Stimulated activated CD8-positive, alpha-beta memory T cell treated with anti-CD3 and anti-CD28 coated beads, Interleukin-15, amount 100 ng/mL, for 4 hours (primary cell): Measurements from ENCODE around the gene MYO18B.

Source experiments
- DNase-seq, 2 donors: peaks; one replicate each; pipeline ENCODE4 v3.0.0-alpha.2; 2020; ENCODE audit warnings: low read depth in 2 of 2

The MYO18B gene

DNA sequence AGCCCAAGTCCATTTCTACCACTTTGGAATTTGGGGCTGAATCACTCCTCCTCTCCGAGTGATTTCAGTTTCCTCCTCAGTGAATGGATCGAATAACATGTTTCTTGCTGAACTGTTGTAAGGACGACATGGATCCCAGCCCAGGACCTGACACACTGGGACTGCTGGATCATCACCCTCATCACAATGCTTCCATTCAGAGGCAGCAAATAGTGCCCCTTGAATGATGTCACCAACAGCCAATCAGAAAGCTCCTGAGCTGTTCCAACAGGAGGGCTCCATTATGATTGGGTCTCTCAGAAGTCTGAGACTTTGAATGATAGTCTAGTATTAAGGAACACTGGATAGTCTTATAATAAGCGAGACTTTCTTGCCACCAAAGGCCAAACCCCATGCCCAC is 158.9 kb downstream of the MYO18B start:
- DNase-seq, result no peak

DNA sequence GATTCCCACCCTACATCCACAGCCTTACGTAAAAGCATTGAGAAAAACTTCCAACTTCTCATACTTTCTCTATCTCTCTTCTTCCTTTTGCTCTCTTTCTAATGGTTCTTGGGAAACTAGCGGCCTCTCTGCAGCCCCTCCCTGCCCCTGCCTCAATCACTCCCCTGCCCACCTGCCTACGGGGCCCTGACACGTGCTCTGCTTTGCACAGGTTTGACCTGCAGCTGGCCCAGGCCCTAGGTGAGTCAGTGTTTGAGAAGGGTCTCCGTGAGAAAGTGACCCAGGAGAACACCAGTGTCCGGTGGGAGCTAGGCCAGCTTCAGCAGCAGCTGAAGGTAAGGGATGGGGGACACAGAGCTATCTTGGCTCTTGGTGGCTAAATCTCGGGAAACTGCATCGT is 160.4 kb downstream of the MYO18B start:
- no peak for DNase-seq

DNA sequence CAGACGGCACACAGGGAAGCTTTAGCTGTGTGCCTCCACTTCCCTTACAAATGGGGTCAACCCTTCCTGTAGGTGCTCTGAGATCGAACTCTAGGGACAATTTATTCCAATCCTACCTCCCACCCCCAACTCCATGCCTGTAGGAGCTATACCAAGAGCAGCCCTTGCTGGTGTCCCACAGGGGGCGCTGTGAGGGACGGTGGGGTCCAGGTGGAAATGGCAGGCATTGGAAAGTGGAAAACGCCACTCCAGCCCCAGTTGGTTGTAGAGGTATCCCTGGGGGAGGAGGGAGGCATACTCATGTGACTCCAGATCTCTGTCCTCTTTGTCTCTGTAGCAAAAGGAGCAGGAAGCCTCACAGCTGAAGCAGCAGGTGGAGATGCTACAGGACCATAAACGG is 161.3 kb downstream of the MYO18B start:
- no peak for DNase-seq

DNA sequence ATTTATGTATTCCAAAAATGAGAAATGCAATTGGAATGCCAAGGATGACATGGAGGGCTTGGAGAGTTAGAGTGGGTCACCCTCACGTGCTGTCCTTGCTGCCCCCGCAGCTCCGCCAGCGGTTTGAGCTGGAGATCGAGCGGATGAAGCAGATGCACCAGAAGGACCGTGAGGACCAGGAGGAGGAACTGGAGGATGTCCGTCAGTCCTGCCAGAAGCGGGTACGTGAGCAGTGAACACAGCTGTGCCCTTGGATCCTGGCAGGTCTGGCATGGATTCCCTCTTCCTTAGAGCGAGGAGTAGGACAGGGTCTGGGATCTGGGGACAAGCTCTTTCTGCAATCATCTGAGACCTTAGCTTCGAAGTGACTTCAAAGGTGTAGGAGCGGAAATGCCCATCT is 166.2 kb downstream of the MYO18B start:
- no peak for DNase-seq

DNA sequence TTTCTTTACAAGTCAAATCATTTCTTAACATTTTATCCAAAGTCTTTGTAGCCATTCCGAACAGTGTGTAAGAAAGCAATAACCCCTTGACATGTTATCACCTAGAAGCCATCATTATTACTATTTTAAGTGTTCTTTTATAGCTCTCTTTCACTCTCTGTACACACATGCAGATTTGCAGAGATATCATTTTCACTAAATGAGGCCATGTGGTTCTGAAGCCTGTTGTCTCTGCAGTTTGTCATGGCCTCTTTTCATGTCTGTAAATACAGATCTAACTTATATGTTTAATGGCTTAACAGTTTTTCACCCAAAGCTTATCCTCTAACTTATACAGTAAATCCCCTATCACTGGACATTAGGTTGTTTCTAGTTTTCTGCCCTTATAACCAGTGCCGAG is 166.8 kb downstream of the MYO18B start:
- DNase-seq, result no peak

DNA sequence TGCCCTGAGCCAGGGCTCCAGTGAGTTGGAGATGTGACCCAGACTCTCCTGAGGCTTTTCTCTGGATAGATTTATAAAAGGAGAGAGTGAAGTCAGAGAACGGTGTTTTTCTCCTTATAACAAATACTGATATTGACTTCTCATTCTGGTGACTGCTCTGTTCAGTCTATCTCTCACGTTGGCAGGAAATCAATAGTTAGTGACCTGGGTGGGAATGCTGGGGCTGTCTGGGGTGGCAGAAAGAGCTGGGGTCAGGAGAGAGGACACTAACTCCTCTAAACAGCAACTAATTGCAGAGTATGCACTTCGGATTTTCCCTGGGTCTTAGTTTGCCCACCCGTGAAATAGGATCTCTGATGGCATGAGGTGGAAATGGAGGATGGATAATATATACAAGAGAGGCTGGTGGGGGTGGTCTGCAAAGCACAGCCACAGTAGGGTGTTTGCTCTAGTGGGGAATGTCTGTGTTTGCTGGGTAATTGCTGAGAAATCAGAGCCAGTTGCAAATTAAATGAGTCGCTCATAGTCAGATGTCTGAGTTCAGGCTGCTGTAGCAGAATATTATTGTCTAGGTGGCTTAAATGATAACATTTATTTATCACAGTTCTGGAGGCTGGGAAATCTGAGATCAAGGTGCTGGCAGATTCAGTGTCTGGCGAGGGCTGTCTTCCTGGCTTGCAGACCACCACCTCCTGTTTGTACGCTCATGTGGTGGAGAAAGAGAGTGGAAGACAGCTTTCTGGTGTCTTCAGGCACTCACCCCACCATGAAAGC is 167.8 kb downstream of the MYO18B start:
- no peak for DNase-seq

DNA sequence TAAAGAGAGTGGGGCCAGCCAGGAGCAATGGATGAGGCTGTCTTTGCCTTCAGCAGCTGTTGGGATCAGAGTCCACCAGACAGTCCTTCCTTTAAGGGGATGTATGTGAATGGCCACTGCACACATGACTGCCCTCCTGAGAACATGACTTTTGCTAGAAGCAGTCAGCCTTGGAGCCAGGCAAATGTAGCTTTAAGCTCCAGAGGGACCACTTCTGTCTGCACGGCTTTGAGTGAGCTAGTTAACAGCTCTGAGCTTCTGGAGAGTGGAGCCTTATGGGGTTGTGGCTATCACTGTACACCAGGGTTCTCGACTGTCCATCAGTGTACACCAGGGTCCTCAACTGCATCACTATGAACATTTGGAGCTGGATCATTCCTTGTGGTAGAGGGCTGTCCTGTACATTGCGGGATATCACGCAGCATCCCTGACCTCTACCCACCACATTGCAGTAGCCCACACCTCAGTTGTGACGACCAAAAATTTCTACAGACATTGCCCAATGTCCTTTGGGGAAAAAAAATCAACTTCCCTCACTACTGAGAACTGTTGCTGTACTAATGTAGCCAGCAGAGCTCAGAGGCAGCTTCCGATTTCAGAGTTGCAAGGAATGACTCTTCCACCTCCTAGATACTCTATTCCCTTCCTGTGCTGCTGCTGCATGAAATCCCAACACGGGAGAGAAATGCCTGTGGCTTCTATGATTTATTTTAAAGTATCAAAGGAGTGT is 169.4 kb downstream of the MYO18B start:
- no peak for DNase-seq

DNA sequence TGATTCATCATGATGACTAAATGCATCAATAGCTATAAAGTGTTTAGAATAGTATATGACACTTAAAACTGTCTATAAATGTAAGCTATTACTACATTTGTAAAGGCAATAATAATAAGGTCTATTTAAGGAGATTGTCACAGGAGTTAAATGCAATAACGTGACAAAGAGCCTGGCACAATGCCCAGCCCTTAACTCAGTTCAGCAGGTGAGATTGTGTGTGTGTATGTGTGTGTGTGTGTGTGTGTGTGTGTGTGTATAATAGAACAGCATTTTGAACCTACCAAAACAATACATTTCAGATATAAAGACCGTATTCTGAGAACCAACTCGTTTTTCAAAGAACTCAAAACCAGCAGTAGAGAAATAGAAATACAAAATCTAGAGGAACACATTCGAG is 177.5 kb downstream of the MYO18B start:
- no peak for DNase-seq

DNA sequence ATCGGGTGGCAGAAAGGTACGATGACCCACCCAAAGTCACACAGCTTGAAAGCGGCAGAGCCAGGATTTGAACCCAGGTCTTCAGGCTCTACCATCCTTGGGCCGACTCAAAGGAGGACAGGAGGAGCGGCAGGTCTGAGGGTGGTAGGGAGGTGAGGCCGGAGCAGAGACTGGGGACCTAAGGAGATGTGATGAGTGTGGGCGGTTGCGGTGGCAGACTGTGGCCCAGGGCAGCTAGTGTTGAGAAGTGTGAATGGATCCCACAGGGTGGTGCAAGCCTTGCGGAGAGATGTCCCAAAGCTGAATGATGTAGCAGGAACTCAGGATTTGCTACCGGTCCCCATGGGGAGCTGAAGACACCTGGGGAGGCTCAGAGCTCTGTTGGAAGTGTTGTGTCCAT is 180.2 kb downstream of the MYO18B start:
- no peak for DNase-seq

DNA sequence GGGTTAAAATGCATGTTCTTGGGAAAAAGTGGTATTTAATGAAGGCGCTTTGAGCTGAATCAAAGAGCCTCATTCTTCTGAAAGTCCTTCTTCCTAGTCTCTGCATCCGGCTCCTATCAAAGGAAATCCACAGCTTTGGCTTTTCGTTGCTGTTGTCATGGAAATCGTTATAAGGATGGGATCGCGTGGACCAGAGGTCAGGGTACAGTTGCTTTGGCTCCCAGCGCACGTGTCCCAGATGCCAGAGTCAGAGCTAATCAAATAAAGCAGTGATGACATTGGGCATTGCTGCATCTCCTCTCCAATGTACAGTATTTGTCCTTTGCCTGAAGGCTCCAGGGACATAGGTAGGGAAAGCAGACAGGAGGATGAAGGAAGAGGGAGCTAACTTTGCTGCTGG is 181.9 kb downstream of the MYO18B start:
- no peak for DNase-seq

DNA sequence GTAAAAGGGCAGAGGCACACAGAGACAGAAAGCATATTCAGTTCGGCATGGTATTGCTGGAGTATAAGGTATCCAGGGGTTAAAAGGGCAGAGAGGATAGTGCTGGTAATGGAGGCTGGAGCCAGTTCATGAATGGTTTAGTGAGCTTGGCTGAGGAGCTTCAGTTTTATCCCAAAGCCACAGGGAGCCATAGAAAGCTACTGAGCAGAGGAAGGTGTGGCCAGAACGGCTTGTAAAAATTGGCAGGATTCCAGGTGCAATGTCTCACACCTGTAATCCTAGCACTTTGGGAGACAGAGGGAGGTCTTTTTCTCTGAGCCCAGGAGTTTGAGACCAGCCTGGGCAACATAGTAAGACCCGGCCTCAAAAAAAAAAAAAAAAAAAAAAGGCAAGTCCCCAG is 186.1 kb downstream of the MYO18B start:
- no peak for DNase-seq

DNA sequence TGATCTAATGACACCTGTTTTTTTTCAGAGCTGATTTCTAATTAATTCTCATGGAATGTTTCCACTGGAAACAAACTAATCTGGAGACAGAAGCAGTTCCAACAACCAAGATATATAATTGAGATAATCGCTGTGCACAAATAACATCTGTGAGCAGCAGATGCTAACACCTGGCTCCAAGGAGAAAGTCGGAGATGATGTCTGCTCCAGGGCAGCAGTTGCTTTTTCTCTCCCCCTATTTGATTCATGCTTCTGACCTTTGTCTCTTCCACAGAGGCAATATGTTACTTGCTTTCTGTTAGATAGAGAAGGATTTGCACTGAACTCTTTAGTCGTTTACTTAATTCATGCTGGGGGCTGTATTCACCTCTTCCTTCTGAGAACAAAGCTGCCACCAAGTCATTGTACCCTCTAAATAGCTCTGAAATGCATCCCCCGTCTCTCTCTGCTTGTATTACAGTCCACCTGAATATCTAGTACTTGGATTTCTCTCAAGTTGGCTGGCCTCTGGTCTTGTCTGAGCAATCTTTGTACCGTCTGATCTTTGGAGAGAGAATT is 187.4 kb downstream of the MYO18B start:
- no peak for DNase-seq

DNA sequence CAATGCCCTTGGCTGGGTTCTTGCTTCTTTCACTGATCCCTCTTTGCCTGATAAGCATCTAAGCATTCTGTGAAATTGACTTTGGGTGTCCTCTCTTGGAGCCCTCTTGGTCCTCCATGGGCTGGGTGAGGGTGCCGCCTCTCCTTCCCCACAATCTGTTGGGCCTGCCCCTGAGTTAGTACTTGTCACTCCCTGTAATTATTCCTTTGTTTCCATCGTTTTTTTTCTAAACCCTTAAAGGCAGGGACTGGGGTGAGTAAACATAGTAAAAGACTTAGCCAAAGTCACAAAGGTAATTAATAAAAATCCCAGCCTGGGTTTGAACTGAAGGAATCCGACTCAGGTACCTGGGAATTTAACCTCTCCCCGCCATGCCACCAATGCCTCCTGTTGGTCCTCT is 188.1 kb downstream of the MYO18B start:
- DNase-seq, result no peak

DNA sequence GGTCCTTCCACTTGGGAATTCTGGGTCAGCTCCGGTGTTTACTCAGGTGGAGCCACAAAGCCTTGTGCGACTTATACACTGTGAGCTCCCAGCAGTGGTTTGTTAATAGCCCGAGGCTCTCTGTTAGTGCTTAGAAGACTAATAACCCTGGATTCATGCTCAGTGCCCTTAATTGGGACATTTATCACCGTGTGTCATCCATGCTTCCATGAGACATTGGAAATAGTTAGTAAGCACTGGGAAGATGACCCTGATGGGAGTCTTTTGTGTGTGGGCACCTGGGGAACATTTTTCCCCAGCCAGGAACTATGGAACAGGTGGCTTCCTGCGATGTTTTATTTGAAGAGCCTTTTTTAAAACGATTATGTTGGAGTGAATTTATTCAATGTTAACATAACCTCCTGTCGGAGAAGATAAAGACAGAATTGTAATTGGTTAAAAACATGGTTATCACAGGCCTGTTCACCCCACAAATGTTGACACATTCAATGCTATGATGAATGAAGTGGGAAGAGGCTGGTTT is 188.9 kb downstream of the MYO18B start:
- no peak for DNase-seq

DNA sequence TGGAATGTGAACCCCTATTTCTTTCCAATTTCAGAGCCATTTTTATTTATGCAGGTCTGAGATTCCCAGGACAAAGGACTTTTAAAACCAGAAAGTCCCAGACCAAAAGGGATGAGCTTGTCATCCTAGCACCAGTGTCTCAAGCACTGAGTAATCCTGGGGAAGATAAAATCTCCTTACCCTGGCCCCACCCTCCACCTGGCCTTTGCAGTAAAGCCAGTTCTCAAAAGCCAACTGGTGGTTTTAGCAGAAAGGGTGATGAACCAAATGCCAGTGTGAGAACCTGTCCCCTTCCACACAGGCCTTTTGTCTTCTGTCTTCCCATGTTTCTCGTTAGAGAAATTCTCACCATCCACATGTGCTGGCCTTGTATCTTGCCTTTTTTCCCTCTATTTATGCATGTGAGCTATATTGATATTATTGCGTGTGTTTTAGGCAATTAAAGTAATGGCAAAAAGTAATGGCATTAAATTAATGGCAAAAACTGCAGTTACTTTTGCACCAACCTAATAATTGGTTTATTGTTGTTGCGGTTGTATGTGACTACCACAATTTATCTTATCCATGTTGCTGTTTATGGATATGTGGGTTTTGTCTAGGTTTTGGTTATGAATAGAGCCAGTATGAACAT is 191.3 kb downstream of the MYO18B start:
- DNase-seq, result no peak

DNA sequence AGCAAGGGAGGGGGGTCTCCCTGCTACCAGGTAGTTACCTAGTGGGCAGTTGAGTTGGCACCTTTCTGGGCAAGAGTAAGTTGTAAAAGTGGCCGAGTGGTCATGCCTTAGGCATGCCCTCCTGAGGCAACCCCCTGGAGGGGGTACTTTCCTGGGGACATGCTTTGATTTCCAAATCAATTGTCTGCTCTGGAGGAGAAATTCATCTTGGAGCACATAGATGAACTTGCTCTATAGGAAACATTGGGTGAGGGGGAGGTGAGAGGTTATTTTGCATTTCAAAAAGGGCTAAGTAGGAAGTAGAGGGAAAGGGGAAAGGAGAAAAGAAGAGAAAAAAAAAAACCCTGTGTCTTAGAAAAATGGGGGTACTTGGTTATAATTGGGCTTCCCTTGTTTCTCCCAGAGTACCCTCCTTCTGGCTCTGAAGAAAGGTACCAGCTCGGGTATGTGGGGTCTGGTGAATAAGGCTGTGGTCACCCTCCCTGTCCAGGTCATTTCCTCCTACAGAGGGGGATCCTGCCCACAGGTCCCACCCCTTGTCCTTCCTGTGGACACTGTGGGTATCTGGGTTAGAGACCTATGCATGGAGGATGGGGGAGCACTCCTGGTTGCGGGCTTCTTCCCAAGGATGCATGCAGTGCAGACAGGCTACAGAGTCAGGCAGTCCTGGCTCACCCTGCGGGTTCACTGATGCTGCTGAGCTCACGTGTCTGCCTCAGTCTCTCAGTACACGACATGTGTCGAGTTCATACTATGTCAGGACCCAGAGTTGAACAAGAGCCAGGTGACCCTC is 193.5 kb downstream of the MYO18B start:
- no peak for DNase-seq

DNA sequence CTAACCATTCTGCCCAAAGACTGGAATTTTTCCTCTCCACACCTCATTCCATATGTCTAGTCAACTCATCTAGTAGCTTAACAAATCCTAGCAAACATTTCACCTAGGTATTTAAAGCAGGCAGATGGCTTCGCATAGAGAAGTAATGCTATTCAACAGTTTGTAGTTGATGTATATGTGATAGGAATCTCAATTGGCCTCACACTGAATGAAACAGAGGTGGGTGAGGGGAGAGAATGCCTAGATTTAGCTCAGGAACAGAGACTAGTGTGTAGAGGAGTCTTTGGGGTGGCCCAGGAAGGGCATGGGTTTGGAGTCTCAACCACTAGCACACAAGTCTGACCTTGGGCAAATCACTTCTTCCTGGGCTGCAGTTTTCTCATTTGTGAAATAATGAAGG is 196.2 kb downstream of the MYO18B start:
- DNase-seq, result no peak

DNA sequence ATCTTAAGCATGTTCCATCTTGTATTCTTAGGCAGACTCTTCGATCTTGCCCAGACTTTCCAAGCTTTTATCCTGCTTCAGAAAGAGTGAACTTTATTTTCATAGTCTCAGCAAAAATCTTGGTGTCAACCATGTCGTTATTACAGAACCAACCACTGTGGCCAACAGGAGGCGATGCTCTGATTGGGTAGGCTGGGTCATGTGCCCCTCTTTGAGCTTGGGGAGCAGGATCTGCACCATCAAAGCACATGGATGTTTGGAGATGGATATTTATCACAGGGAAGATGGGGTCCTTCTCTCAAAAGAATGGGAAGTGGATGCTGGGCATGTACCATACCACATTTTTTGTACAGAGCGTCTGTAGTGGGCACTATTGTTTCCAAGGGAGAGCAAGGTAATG is 197.4 kb downstream of the MYO18B start:
- DNase-seq, result no peak

DNA sequence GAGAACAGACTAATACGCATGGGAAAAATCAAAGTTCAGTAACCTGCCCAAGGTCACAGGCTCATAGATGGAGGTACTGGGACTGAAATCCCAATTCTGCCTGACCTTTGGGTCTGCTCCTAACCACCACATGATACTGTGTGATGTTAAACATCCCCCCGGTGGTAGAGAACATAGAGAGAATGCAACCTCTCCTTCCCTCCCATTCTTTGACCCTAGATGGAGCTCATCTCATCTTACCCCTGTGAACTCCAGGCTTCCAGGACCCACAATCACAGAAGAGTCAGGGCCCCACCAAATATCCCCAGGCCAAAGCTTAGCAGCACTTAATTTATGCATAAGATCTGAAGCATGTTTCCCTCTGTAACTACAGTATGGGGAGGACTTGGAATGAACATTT is 198.5 kb downstream of the MYO18B start:
- DNase-seq, result no peak

DNA sequence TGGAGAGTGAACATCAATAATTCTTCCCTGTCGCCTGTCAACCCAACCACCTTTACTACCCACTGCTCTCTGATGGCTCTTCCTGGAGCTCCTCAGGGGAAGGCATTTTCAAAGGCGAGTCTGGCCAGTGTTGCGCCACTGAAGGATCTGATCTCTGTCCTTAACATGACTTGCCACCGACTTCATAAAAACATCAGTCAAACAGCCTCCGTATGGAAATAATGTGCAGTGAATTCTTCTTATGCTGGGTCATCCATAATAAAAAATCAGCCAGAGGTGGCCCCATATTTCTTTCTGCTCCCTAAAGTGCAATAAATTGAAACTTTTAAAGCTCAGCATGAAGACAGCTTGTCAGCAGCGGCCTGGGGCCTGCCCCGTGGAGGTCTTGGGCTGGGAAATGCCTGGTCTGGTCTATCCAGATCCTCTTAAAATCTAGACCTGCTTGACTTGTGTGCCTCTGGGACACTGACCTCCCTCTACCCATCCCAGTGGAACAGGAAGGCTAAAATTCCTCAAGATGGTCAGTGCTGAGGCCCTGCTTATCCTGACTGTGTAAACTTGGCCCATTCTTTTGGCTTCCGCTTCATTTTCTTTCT is 199.5 kb downstream of the MYO18B start:
- DNase-seq, result no peak

DNA sequence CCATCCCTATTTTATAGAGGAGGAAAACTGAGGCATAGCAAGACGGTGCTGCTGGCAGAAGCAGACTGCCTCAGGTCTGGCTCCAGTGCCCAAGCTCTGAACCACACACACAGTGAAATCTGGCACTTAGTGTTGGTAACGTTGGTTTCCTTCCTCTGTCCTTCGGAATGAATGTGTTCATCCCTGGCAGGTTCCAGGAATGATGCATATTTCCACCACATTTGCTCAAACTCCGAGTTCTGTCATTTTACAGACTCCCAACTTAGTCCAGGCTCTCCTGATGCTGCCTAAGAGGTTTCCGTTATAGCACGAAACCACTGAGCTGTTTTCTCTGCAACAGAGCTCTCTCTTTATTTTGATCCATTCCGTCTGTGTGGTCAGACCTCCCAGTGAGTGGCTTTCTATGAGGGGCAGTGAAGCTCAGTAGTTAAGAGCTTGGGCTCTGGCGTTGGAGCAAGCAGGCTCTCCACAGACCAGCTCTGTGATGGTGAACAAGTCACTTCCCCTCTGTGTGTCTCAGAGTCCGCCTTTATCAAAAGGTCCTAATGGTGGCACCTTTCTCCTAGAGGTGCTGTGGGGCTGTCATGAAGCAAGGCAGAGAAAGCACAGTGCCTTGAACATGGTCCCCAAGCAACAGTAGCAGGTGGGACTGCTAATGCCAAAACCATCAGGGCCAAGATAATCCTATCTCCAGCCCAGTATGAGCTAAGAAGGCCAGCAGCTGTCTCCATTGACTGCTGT is 200.3 kb downstream of the MYO18B start:
- no peak for DNase-seq
